ENCODE results near the gene ZBTB16.

- TF ChIP-seq CTCF (IDR thresholded peaks at IDR 0.05) (peak in 8 of 12 donors; percentile 11 to 38 (median 24)), POLR2A (IDR thresholded peaks at IDR 0.05) (no peak)
Measured at GRCh38 chr11:114027926-114028325, 31.6 kb upstream of the ZBTB16 start.

Data from heart left ventricle (tissue), 13 donors.